ENCODE measurements around the gene MS4A8.
A peak's percentile ranks its signal among the peaks of the same experiment; 100 is the strongest.
"Not testable (repeated sequence)": the region's sequence is repeated elsewhere in the genome, so short reads cannot be mapped to it uniquely, and the experiment has no call there.

Gene MS4A8

GRCh38 chr11:60744114-60744513, 44.7 kb downstream of the MS4A8 start:
- TF ChIP-seq GATA1 (IDR thresholded peaks at IDR 0.05; ENCODE audit: low read depth, low read length) = no peak
- TF ChIP-seq POLR2A (IDR thresholded peaks at IDR 0.05; ENCODE audit: low read length) = no peak
- no peak for DNase-seq

- TF ChIP-seq GATA1 (IDR thresholded peaks at IDR 0.05; ENCODE audit: low read depth, low read length) (no peak), POLR2A (IDR thresholded peaks at IDR 0.05; ENCODE audit: low read length) (no peak)
- DNase-seq = peak in 1 of 2 experiments; percentile 4
These were observed 48.0 kb downstream of the MS4A8 start for GRCh38 chr11:60747359-60747873.

GRCh38 chr11:60748225-60748624, 48.8 kb downstream of the MS4A8 start:
- no peak for DNase-seq
- TF ChIP-seq GATA1 (IDR thresholded peaks at IDR 0.05; ENCODE audit: low read depth, low read length) = no peak
- no peak for TF ChIP-seq POLR2A (IDR thresholded peaks at IDR 0.05; ENCODE audit: low read length)

GRCh38 chr11:60748821-60749220, 49.4 kb downstream of the MS4A8 start:
- TF ChIP-seq GATA1 (IDR thresholded peaks at IDR 0.05; ENCODE audit: low read depth, low read length) (no peak), POLR2A (IDR thresholded peaks at IDR 0.05; ENCODE audit: low read length) (no peak)

GRCh38 chr11:60750911-60751310, 51.5 kb downstream of the MS4A8 start:
- no peak for DNase-seq

More at GRCh38 chr11:60748821-60749220, 49.4 kb downstream of the MS4A8 start:
- DNase-seq = no peak

GRCh38 chr11:60753309-60753708, 53.9 kb downstream of the MS4A8 start:
- peak in 1 of 2 experiments; percentile 22 for DNase-seq
- TF ChIP-seq POLR2A (IDR thresholded peaks at IDR 0.05; ENCODE audit: low read length) = no peak
- TF ChIP-seq GATA1 (IDR thresholded peaks at IDR 0.05; ENCODE audit: low read depth, low read length) = no peak

More at GRCh38 chr11:60750911-60751310, 51.5 kb downstream of the MS4A8 start:
- TF ChIP-seq GATA1 (IDR thresholded peaks at IDR 0.05; ENCODE audit: low read depth, low read length) (no peak), POLR2A (IDR thresholded peaks at IDR 0.05; ENCODE audit: low read length) (no peak)

GRCh38 chr11:60754887-60755286, 55.5 kb downstream of the MS4A8 start:
- DNase-seq = no peak
- TF ChIP-seq GATA1 (IDR thresholded peaks at IDR 0.05; ENCODE audit: low read depth, low read length) (no peak), POLR2A (IDR thresholded peaks at IDR 0.05; ENCODE audit: low read length) (no peak)

- TF ChIP-seq GATA1 (IDR thresholded peaks at IDR 0.05; ENCODE audit: low read depth, low read length) (no peak), POLR2A (IDR thresholded peaks at IDR 0.05; ENCODE audit: low read length) (no peak)
- peak; percentile 9 to 12 for DNase-seq
These were observed 57.1 kb downstream of the MS4A8 start, which contains the start of gene MS4A15 for GRCh38 chr11:60756307-60757032. Gene MS4A15 (plus strand): TSS chr11:60756867. CDS start chr11:60763734, 6,867 bp downstream.

- no peak for DNase-seq
These were observed 57.9 kb downstream of the MS4A8 start for GRCh38 chr11:60757231-60757800.

GRCh38 chr11:60758671-60759070, 59.3 kb downstream of the MS4A8 start:
- not testable (repeated sequence) for DNase-seq

More at GRCh38 chr11:60757231-60757800, 57.9 kb downstream of the MS4A8 start:
- TF ChIP-seq POLR2A (IDR thresholded peaks at IDR 0.05; ENCODE audit: low read length) (no peak), GATA1 (IDR thresholded peaks at IDR 0.05; ENCODE audit: low read depth, low read length) (no peak)

GRCh38 chr11:60759438-60760225, 60.2 kb downstream of the MS4A8 start:
- DNase-seq = not testable (repeated sequence)

GRCh38 chr11:60761436-60762190, 62.2 kb downstream of the MS4A8 start:
- DNase-seq = no peak
- TF ChIP-seq POLR2A (IDR thresholded peaks at IDR 0.05; ENCODE audit: low read length) = no peak
- TF ChIP-seq GATA1 (IDR thresholded peaks at IDR 0.05; ENCODE audit: low read depth, low read length) = no peak

- peak in 1 of 2 experiments; percentile 13 for DNase-seq
- no peak for TF ChIP-seq POLR2A (IDR thresholded peaks at IDR 0.05; ENCODE audit: low read length)
- TF ChIP-seq GATA1 (IDR thresholded peaks at IDR 0.05; ENCODE audit: low read depth, low read length) = no peak
These were observed 63.7 kb downstream of the MS4A8 start for GRCh38 chr11:60762851-60763691.

Measured in erythroblast (primary cell).